GM18858 (cell line): ENCODE data around the gene CEP112.
"Not testable (repeated sequence)": the region's sequence is repeated elsewhere in the genome, so short reads cannot be mapped to it uniquely, and the experiment has no call there.

Source experiments
- ATAC-seq: cut with Tn5 transposase; IDR thresholded peaks from one replicate; pipeline ENCODE4 v1.9.1; 2021; ENCODE audit not compliant: unreplicated experiment

Gene CEP112

GRCh38 chr17:66085221-66085620 is 106.7 kb downstream of the CEP112 start:
- no peak for ATAC-seq

GRCh38 chr17:66080670-66081069 is 111.3 kb downstream of the CEP112 start:
- not testable (repeated sequence) for ATAC-seq

- ATAC-seq = no peak
Observed at GRCh38 chr17:66076546-66077190, 115.3 kb downstream of the CEP112 start.

- no peak for ATAC-seq
Observed at GRCh38 chr17:66073384-66073783, 118.5 kb downstream of the CEP112 start.

GRCh38 chr17:66063686-66064085 is 128.2 kb downstream of the CEP112 start:
- ATAC-seq = no peak

GRCh38 chr17:66056148-66056547 is 135.8 kb downstream of the CEP112 start:
- no peak for ATAC-seq

GRCh38 chr17:66054242-66054641 is 137.7 kb downstream of the CEP112 start:
- ATAC-seq = no peak

GRCh38 chr17:66044083-66044482 is 147.8 kb downstream of the CEP112 start:
- ATAC-seq = no peak

- ATAC-seq = no peak
Observed at GRCh38 chr17:66043419-66043818, 148.5 kb downstream of the CEP112 start.

- no peak for ATAC-seq
Observed at GRCh38 chr17:66040402-66040801, 151.5 kb downstream of the CEP112 start.

- no peak for ATAC-seq
Observed at GRCh38 chr17:66038125-66038524, 153.8 kb downstream of the CEP112 start.

GRCh38 chr17:66037221-66037620 is 154.7 kb downstream of the CEP112 start:
- no peak for ATAC-seq

- ATAC-seq = no peak
Observed at GRCh38 chr17:66032082-66032712, 159.7 kb downstream of the CEP112 start.

GRCh38 chr17:66025551-66025950 is 166.4 kb downstream of the CEP112 start:
- no peak for ATAC-seq

- ATAC-seq = no peak
Observed at GRCh38 chr17:66021757-66022156, 170.2 kb downstream of the CEP112 start.

GRCh38 chr17:66018786-66019185 is 173.1 kb downstream of the CEP112 start:
- ATAC-seq = no peak

GRCh38 chr17:66016231-66016630 is 175.7 kb downstream of the CEP112 start:
- ATAC-seq = no peak

GRCh38 chr17:66008680-66009079 is 183.3 kb downstream of the CEP112 start:
- no peak for ATAC-seq

- no peak for ATAC-seq
Observed at GRCh38 chr17:66006654-66007053, 185.3 kb downstream of the CEP112 start.

- no peak for ATAC-seq
Observed at GRCh38 chr17:66002812-66003211, 189.1 kb downstream of the CEP112 start.

- ATAC-seq = no peak
Observed at GRCh38 chr17:66002063-66002585, 189.8 kb downstream of the CEP112 start.

GRCh38 chr17:66000216-66000615 is 191.7 kb downstream of the CEP112 start:
- ATAC-seq = no peak

- ATAC-seq = no peak
Observed at GRCh38 chr17:65998675-65999074, 193.3 kb downstream of the CEP112 start.
